HG03196 (cell line): ENCODE results near the gene IMMP1L.

ENCODE experiments used
- ATAC-seq: cut with Tn5 transposase; IDR thresholded peaks from one replicate; pipeline ENCODE4 v1.9.1; 2021; ENCODE audit not compliant: unreplicated experiment

Gene IMMP1L

DNA sequence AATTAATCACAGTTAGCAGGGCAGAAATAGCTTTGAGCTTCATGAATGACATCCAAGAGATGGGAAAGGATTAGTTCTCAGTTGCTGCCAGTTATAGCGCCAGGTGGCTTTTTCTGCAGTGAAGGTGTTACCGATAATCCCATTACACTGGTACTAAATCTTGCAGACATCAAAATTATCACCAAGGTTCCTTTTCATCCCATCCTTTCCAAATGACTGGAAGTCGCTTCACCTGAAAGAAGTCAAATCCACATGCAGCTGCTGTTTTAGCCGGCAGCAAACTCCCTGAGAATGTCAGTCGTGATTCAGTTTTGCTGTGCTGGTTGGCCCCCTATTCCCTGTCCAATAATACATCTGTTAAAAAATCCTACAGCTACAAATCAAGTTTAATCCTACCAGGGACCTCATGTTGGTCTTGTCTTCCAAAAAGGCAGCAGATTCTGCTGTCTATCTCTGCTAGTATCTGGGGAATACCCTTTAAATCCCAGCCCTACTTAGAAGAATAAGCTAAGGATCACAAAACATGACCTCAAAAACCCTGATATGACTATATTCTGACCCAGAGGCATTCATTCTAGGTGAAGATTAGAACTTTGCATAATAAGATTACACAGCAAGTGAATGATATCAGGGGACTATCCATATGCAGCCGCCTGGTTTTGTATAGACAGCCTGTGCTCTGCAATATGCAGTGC lies 31.7 kb downstream of the IMMP1L start:
- no peak for ATAC-seq

DNA sequence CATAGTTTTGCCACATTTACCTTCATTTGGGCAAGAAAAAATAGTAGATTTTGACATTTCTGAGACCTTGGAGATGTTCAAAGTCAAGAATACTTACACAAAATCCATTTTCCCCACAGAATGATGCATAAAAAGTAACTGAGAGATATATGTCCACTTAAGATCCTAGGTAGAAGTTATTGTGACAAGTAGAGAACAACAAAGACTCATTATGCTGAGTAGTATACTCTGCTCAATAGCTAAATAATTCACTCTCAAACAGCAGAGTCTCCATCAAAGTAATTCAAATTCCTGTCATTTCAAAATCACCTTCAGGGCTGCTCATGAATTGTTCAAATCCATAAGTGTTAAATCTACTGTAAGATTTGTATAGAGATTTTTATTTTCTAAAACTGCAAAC lies 35.3 kb downstream of the IMMP1L start:
- ATAC-seq = no peak

DNA sequence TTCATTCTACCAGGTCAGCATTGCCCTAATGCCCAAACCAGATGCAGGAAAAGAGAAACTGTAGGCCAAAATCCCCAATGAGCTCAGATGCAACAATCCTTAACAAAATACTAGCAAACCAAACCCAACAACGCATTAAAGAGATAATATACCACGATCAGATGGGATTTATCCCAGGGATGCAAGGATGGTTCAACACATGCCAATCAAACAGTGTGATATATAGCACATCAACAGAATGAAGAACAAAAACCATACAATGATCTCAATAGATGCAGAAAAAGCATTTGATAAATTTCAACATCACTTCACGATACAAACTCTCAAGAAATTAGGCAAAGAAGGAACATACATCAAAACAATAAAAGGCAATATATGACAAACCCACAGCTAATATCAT lies 45.0 kb downstream of the IMMP1L start:
- ATAC-seq = no peak

DNA sequence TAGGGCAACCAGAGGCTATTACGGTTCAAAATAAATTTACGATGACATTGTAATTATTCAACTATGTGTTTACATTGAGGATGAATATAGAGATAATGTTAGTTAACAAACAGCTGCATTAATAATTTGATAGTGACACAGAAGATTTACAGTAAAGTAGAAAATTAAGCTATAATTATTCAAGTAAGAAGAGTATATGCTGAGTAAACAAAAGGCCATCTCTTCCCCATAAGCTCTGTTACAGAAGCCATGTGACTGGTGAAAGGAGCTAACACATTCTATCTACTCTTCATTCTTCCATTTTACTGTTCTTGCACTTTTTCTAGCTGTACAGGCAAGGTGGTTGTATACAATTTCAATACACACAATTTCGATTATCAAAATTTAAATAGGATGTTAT lies 54.2 kb downstream of the IMMP1L start:
- ATAC-seq = no peak

DNA sequence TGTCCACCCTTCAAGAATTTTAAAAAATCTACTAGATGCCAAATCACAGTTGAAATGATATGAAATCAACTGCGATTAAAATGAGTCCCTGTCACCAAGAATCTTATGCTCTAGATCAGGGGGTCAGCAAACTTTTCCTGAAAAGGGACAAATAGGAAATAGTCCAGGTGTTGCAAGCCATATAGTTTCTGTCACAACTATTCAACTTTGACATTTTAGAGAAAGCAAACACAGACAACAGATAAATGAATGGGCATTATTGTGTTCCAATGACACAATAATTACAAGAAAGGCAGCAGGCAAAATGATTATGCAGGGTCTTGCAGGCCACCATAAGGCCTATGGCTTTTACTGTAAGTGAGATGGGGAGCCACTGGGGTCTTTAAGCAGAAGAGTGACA lies 58.6 kb downstream of the IMMP1L start:
- ATAC-seq = no peak

DNA sequence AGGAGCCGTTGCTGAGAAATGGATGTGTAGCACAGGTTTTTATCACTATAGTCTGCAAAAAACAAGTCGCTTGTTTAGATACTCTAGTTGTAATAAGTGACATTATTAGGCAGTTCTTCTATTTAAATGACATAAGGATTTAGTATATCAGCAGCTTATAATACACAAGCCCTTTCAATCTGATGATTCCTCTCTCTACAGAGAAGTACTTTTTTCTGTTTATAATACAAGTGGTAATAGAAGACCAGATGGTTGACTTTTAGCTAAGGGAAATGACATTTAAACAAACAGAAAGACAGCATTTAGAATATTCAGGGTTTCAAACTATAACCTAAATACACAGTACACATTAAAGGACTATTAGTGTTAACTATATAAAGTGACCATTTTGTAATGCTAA lies 60.4 kb downstream of the IMMP1L start:
- ATAC-seq = no peak

DNA sequence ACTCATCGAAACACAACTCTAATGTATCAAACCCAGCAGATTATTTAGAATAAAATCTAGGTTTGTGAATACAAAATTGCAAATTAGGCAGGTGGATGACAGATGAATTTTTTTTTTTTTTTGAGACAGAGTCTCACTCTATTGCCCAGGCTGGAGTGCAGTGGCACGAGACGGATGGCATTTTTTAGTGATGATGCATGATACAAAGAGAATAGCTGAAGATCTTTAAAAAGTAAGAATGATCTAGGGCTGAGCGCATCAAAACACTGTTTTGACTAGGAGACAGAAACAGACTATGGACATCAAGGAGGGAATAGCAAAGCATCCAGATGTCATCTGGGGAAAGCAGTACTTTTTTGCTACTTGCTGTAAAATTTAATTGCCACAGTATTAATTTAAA lies 63.8 kb downstream of the IMMP1L start:
- no peak for ATAC-seq

DNA sequence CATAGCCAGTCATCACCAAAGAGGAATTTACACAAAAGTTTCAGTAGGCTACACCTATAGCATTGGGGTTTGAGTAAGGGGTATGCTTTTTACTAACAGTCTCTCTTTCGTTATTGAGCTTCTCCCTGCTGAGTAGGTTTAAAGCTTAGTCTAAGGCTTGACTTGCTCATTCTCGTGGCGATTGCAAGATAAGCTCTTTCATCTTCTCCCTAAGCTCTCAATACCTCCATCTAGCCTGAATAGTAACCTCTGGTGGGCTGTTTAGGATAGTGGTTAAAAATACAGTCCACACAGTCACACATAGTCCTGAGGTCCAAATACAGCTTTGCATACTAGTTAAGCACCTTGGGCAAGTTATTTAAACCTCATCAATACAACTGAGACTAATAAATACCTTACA lies 65.6 kb downstream of the IMMP1L start:
- no peak for ATAC-seq

DNA sequence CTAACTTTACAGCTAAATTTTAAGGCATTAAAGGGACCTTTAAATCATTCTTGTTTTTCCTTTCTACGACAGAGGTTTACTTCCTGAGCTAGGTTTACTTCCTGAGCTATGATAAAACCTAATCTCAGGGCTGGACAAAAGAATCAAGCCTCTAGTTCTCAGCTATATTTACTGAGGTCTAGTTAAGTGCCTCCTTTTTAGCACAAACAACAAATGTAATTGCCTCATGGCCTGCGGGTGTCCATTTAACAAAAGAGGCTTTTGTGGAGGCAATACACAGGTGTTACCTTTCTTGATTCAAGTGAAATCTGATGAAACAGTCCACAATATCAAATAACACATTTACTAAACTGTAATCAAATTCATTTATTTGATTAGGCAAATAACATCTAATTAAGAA lies 67.3 kb downstream of the IMMP1L start:
- no peak for ATAC-seq

DNA sequence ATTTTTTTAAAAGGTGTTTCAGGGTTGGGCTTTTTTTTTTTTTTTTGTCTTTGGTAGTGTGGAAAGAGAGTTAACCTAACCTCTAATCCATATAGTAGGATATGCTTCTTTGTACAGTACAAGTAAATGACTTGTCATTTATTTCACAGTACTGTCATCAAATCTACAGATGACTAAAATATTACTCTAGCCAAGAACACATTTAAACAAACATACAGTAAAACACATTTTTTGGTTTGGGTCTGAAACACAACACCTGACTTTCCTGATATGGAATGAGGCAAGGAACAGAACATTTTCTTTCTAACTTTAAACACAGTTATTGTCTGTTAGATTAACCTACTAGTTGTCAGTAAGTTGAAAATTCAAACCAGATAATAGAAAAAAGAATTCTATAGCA lies 68.1 kb downstream of the IMMP1L start:
- no peak for ATAC-seq

DNA sequence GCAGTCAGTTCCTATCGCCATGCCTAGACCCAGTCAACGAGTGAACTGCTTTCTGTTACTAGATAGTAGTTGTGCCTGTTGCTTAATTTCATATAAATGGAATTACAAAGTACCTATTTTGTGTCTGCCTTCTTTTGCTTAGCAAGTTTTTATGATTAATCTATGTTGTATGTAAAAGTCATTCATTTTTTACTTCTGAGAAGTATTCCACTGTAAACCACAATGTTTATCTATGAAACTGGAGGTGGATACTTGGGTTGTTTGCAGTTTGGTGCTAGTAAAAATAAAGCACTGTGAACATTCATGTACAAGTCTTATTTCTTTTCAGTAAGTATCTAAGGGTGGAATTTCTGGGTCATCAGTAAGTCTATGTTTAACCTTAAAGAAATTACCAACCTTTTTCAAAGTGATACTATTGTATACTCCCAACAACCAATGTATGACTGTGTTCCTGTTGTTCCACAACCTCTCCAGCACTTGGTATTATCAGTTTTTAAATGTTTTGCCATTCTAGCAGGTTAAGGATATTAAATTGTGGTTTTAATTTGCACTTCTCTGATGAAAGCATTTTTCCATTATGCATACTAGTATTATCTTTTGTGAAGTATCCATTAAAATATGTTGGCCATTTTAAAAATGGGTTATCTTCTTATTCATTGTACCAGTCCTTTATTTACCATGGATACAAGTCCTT lies 71.5 kb downstream of the IMMP1L start:
- no peak for ATAC-seq

DNA sequence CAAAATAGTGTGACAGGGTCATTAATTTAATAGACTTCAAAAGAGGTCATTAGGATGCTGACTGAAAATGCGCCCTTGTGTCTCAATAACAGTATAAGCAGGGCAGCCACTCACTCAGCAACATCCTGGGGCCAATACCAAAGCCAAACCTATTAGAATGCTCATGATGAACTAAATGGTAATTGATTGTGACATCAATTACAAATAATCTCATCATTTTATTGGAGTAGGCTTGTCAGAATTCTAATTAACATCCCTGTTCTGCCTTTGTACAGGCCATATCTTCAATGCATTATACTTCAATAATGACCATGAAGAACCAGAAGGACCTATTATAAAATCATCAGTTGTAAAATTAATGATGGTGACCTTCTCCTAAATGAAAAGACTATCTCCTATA lies 75.6 kb downstream of the IMMP1L start:
- no peak for ATAC-seq

DNA sequence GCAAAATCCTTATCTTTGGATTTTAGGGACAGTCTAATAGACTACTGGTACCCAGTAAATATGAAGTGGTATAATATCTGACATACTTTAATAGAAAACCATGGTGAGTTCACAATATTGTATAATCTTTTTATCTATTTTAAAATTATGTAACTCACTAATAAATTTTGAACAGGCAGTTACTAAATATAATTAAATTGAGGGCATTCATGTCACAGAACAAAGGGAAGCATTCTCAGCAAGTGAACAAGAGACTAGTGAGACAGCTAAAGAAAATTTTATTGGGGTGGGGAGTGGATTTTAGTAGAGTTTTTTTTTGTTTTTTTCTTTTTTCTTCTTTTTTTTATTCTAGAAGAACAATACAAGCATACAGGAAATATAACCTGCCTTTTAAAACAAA lies 84.8 kb downstream of the IMMP1L start:
- no peak for ATAC-seq

DNA sequence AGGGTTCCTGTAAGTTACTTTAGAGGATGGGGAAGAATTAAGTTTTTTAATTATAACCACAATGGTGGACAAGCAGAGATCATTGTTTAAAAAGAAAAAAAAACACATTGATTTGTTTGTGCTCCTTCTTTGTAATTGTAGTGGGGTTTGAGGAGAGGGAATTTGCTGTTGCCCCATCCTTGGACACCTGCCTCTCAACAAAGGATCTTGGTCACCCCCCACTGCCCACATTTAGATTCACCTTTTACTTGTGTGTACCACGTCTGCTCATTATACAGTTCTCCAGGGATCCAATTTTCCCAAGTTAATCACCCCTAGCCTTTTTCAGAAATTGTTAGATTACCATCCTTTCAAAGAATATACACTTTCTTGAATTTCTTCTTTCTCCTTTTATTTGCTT lies 86.7 kb downstream of the IMMP1L start:
- ATAC-seq = no peak

DNA sequence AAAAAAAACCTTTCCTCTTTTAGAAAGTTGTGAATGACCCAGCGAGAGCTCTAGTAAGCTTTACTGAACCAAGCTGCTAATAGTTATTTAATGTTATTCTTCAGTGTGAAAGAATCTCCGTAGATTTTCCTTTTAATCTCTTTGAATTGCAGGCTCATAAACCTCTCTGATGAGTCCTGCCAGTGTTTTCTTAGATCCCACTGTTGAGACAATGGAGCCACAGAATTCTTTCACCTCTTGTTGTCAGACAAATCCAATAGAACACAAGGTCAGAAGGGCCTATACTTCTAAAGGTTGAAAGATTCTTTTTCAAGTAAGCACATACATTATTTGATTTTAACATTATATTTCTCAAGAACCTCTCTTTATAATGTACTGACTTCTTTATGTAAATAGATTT lies 87.6 kb downstream of the IMMP1L start:
- ATAC-seq = no peak

DNA sequence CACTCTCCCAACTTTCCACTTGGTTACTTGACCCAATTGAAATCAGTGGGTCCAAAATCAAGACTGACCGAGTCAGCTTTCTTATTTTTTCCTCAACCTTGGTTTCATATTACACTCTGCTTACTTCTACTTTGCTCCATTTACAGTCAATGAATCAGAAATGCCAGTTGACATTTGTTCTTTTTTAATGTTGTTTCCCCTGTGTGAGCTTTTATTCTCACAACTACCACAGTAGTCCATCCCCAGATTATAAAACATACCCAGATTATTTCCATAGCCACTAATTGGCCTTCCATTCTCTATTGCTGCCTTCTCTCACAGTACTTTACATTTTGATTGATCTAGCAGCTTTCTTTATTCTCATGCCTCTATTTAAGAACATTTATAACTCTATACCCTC lies 89.8 kb downstream of the IMMP1L start:
- no peak for ATAC-seq

DNA sequence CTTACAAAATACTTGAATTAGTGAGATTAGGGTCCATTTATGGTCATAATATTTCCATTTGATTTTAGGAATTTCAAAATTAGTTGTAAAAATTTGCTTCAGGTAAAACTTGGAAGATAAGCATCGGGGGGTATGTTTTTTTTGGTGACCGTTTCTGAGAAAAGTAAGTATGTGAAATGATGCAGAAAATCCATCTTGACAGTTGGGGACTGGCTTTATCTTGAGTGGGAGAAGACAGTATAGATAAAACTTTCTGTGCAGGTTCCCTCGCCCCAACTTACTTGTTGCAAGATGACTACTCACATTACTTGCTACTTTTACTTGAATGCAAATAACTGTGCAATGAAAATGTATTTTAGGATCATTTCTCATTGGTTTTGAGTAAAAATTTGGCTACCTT lies 90.3 kb downstream of the IMMP1L start:
- no peak for ATAC-seq

DNA sequence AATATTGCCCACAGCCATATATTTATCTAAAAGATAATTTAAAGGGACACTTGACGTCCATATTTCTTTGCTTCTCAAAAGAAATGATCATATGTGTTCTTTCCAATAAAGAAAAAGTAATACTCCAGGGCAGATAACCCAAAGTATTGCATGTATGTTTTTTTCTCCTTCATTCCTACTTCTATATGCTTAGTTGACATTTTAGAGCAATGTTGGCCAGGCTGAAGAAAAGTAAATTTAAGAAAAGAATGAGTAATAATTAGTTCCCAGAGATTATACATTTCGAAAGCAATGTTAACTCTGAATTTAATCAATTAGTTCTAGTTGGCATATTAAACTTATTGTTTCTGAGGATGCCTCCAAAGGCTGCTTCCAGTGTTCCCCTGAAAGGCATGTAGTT lies 91.6 kb downstream of the IMMP1L start:
- ATAC-seq = no peak

DNA sequence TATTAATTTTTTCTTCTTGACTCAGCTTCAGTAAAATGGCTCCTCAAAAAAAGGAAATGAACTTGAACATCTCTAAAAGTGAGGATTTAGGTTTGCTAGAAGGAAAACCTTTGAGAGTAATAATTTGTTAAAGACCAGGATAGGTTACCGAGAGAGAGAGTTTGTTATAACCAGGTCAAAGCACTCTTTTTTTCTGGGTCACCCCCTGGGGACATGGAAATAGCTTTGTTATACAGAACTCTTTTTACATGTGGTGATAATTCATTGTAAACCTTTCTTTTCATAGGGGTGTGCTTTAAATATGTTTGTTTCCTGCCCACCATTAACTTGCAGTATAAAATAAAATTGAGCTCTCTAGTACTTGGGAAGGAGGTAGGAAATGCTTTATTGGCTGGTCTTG lies 92.1 kb downstream of the IMMP1L start:
- ATAC-seq = no peak

DNA sequence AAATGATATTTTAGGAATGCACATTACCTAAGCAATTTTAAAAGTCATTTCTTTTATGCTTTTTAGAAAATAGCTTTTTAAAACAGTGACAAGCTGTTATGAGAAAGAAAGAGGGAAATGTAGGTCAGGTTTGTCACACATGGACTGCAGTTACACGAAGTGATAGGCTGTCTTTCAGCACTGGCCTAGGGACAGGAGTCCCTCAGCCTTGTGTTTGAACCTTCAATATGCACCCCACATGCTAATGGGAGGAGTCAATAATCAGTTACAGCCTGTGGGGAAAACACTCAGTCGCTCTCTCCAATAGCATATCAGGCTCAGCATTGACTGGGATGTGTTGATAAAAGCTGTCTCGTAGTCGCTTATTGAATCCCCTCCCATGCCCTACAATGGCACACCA lies 94.0 kb downstream of the IMMP1L start:
- no peak for ATAC-seq

DNA sequence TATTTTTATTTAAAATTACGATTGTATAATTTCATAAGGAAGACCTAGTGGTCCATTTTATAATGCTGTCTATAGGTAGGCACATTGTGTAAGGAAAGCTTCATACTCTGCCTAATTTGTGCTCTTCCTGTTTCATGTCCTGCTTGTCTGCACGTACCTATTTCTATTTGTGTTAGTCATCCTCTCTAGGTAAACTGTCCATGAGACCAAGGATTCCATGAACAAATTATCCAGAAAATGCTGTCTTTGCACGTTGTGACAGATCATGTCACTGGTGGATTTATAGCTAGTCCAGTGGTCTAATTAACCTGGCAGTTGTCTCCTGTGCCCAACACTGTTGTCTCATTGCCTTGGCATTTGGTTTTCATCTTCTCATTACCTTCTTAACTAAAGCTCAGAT lies 95.1 kb downstream of the IMMP1L start:
- no peak for ATAC-seq

DNA sequence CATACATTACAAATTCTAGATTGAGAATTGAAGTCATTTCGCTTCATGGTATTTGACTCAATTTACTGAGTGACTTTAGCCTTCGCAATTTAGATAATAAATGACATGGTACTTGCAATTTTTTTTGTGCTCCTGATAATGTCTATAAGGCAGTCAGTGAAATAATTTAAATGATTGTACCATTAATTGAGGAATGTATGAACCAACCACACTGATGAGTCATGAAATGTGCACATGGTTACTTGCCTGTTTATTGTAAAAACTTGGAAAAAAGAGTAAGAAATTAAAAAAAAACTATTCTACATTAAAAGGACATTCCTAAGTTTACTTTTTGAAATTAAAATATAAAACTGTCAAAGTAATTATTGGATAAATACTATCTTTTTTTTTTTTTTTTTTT lies 96.5 kb downstream of the IMMP1L start:
- no peak for ATAC-seq

DNA sequence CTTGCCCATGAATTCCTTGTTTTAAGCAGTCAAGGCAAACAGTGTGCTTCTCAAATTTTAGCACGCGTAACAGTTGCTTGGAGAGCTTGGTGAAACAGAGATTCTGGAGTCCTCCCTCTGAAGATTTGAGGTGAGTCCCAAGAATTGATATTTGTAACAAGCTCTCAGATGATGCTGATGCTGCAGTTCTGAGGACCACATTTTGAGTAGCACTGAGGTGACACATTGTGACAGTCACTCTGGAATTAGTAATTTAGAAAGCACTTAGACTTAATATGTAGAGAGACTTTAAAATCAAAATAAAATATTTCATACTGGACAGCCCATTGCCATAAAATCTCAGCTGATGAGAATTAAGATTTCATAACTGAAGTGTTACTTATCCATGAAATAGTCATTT lies 101.2 kb downstream of the IMMP1L start:
- no peak for ATAC-seq
